Amniotic epithelial cell (primary cell): ENCODE measurements around the gene NFKBIZ.
A peak's percentile ranks its signal among the peaks of the same experiment; 100 is the strongest.

ENCODE experiments used
- DNase-seq: peaks from one replicate; pipeline ENCODE4 v3.0.0-alpha.2; 2010; ENCODE audit warnings: low read depth

The NFKBIZ gene

DNA sequence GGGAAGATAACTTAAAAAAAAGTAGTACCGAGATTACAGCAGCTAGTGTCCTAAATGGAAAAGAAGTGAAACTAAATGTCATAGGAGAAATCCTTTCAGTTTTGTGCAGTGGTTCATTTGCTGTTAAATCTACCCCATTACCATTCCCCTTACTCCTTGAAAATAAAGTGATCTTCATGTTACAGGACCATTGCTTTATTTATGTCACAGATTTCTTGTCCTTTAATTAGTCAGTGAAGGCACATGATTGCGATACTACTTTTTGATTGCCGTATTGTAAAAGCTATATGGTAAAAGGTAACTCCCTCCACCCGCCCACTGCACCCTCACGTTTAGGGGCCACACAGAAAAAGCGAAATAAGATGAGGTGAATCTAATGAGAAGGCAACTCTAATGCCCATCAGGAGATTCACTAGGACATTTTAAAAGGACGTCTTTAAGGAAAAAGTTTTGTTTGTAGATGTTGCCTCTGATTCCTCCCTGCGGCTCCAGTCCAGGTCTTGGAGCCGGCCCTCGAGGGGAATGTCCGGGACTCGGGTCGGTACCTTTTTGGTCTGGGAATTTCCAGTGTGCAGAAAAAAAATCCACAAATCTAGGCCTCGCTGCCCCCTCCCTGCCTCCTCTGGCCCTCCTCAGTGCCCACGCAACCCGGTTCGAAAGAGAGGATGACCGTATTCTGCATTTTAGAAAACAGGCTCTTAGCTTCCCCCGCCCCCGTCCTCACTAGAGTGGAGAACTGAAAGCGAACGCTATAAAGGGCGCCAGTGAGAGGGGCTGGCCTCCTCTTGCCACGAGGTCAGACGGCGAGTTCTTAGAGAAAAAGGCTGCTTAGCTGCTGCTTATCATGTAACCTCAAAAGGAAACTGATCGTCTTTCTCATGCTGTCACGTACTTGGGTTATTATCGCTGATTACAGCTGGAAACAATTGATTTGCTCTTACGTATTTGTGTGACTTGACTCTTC is 21.8 kb upstream of the NFKBIZ start:
- DNase-seq: peak; percentile 88

DNA sequence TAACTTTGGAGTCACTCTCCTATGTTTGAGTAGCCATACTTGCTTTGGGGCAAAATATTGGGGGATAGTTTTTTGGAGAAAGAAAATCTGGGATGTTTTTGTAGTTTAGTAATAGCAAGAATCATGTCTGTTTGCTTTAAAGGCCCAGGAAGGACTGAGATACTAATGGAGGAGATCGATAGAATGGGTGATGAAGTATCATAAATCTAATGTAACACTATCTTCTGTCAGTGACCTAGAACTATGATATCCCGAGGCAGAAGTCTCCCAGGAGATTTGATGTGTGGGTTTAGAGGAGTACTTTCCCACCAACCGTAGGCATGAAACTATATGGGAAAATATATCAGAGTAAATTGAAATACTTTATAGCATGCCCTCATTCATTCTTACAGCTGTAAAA is 21.0 kb upstream of the NFKBIZ start:
- DNase-seq: no peak

DNA sequence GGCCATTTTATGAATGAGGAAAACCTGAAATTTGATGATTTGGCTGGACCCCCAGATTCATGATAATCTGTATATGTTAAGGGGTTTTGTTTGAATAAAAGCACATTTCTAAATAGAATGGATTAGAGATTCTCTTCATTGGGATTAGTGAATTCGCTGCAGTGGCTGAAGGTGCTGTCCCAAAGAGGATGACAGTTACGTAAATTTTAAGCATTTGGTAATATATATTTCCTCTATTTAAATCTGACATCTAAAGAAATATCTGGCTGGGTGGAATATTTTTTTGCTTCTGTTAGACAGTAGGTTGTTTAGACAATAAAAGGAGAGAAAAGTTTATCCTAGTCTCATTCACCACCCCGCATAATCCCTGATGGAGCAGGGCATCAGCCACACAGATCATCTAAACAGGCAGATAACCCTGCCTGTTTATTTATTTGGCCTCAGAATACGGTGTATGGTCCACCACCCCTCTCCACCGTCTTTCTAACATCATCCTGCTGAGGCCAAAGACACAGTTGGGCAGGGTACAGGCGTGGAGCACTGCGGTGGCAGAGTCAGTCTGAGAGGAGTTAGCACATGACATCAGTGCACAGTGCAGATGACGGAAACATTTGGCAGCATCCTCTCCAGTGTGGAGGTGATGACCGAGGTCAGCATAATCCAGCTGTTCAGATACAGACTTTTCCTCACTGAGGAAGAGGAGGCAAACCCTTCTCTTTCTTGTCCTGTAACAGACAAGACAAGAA is 20.4 kb upstream of the NFKBIZ start:
- peak; percentile 61 for DNase-seq

DNA sequence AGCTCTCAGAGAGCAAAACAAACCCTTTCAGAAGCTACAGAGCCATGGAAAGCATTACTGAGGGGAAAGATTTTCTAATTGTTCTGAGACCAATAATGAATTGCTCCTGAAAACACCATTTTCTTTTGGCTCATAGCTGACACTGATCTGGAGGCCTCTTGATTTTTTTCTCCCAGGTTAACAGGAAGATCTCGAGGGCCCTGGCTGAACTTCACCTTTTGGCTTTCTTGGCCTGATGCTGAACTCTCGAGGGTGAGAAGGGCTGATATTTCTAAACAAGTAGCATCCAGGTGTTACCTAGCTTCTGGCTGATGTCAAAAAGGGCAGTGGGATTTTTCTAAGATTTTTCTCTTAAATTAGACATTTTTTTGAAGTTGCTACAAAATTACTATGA is 19.9 kb upstream of the NFKBIZ start:
- DNase-seq: no peak

DNA sequence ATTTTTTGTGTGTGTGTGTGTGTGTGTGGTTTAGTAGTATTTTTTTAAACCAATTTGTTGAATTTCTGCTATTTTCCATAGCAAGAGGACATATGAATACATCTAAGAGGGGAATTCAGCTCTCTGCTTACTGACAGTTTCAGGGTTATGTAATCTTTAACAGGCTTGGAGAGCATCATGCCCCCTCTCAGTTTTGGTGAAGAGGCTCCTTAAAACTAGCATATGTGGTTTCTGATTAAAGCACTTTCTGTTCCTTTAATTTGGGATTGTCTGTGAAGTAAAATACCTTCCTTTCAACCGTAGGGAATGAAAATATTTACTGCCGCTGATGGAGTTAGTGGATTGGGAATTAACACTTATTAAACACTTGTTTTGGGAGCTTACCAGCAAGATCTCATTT is 19.4 kb upstream of the NFKBIZ start:
- DNase-seq: no peak

DNA sequence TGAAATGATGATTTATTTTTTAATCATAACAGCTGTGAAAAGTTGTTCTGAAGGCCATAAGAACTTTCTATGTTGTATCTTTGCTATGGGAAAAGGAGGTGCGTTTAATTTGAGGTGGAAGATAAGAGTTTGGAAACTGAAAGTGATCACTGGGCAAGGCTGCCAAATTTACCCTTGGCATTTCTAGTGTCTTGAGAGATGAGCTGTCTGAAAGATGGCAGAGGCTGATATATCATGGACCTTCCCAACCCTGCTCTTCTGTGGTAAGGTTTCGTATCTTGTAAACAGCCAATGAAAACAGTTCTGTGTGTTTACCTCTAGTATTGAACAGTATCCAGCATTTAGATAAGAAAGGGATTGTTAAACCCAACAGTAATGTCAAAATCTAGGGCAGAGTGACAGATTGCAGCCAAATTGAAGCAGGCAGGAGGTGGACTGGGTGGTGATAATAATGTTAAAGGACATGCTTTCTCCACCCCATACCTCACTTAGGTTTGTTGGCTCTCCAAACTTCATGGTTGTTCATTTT is 15.8 kb upstream of the NFKBIZ start:
- DNase-seq: no peak

DNA sequence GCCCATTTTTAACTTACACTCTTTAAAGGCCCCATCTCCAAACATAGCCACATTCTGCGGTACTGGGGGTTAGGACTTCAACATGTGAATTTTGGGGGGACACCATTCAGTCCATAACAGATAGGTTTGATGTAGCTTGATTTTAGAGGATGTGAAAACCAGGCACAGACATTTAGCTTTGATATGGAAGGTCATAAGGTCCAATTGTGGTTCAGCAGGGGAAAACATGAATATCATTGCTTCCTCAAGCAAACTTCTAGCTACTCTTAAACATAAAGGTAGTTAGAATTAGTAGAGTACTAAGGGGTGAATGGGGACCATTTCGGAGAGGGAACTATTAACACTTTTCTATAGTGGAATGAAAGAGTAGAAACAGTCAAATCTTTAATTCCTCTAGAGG is 13.6 kb upstream of the NFKBIZ start:
- DNase-seq: no peak

DNA sequence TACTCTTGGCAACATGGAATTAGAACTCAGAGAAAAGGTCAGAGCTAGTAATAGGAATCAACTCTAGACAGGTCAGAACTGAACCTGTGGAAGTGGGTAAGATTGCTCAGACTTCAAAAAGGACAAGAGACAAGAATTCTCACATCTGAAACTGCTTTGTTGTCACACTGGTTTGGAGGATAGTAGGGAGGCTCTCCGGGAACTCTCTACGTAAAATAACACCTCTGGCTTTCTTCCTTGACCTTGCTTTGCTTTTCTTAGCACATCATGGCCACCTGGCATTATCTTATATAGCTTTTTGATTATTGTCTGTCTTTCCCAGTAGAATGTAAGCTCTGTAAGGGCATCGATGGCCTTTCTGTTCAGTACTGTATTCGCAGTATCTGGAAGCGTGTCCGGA is 13.2 kb upstream of the NFKBIZ start:
- no peak for DNase-seq

DNA sequence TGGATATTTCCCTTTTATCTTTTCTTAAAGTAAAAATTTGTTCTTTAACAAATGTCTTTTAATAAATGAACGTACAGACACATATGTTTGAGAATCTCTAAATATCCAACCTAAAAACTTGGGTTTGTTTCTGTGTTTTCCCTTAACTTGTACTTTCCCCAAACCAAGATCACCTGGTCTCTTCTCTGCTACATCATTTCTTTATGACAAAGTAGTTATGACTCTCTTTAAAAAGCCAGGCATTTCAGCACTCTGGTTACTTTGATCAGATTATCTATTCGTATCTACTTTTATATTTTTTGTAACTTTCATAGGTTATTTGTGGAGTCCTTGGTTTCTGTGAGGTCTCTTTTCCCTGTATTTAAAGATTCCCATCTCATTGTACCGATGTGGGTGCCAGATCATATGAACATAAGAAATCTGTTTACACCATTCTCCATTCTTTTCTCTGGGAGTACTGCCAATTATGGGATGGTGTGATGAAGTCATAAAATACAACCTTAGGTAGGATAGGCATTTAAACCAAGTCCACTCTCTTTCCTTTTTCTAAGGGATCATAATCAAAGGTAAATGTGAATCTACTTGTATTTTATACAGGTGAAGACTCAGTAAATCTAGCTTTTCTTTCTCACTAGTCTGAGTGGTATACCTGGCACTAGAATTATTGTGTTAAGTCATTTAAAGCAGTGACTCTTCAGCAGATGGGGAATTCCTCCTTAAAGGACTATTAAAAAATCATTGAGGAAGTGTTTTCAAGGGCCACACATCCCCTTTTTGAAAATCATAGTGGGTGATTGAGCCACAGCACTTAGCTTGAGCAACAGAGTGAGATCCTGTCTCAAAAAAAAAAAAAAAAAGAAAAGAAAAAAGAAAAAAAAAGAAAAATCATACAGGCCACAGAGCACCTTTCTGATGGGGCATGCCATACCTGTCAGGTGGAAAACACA is 12.4 kb upstream of the NFKBIZ start:
- peak; percentile 85 for DNase-seq

DNA sequence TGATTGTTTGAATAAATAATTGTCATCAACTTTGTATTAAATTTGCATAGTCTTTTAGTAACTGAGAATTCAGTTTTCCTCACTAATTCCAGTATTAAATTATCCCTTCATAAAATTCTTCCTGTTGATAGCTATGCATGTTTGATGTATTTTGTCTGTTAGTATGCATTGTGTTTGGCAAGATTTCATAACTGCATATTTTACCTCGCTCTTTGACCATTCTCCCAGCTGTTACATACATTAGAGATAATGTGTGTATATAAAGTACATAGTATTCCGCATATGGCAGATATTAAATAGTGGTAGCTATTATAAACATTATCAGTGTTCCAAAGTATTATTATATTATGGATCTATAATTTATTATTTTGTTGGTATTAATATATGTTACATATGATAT is 10.6 kb upstream of the NFKBIZ start:
- DNase-seq: no peak

DNA sequence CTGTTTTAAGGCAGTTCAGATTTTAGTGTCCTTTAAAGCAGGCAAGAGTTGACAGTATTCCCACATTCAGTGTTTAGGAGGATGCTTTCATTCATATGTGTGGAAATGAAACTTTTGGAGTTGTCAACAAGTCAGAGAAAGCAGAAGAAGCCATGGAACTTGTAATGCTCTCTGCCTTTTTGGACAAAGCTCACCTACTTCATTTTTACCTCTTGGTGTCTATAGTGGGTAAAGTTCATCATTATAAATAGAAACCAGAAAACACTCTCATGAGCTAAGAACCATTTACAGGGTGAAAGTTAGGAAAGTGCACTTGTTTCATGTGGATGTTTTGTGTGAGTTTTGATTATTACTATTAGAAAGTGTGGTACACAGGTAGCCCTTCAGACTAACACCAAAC is 9.2 kb upstream of the NFKBIZ start:
- no peak for DNase-seq

DNA sequence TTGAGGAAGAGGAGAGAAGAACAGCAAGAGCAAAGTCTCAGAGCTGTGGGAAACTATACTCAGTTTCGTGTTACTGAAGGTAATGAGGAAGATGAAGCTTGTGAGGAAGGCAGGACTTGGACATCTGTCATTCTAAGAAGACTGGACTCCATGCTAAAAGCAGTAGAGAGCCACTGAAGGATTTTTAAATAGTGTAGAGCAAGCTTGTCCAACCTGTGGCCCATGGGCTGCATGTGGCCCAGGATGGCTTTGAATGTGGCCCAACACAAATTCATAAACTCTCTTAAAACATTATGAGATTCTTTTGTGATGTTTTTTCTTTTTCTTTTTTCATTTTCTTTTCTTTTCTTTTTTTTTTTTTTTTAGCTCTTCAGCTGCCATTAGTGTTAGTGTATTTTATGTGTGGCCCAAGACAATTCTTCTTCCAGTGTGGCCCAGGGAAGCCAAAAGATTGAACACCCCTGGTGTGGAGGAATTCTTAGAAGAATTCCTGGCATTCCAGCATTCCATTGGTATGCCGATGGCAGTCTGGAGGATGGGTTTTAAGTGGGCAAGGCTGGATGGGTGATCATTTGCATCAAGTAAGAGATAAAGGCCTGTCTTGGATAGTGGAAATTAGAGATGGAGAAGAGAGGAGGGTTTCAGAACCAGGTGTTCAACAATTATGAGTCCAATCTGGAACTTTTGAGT is 6.9 kb upstream of the NFKBIZ start:
- DNase-seq: no peak

DNA sequence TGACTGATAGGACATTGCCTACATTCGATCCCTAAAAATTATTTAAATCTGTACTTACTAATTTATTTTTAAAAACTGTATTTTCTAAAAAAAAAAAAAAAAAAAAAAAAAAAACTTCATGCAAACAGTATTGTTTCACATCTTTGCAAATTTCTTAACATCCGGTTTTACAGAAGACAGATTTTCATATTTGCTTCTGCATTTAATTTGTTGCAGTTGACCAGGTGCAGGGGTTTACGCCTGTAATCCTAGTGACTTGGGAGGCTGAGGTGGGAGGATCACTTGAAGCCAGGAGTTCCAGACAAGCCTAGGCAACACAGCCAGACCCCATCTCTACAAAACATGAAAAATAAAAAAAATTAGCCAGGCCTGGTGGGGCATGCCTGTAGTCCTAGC is 6.4 kb upstream of the NFKBIZ start:
- DNase-seq: no peak

DNA sequence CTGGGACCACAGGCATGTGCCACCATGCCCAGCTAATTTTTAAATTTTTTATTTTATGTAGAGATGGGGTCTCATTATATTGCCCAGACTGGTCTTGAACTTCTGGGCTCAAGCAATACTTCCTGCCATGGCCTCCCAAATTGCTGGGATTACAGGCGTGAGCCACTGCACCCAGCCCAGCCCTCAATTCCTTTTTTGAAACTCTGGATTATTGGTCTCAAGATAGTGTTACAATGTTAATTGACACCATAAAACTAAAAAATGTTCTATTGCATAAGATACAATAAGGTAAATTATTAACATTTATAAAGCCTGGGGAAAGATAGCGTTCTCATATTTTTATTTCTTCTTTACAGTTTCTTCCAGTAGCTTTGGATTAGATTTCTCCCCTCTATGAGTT is 3.9 kb upstream of the NFKBIZ start:
- DNase-seq: no peak

DNA sequence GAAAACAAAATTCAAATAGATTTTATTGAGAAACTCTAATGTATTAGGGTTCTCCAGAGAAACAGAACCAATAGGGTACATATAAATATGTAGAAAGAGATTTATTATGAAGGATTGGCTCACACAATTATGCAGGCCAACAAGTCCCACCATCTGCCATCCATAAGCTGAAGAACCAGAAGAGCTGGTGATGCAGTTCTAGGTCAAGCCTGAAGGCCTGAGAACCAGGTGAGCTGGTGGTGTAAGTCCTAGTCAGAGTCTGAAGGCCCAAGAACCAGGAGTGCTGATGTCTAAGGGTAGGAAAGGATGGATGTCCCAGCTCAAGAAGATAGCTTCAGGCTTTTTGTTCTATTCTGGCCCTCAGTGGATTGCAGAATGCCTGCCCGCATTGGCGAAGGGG is 2.6 kb upstream of the NFKBIZ start:
- DNase-seq: no peak

DNA sequence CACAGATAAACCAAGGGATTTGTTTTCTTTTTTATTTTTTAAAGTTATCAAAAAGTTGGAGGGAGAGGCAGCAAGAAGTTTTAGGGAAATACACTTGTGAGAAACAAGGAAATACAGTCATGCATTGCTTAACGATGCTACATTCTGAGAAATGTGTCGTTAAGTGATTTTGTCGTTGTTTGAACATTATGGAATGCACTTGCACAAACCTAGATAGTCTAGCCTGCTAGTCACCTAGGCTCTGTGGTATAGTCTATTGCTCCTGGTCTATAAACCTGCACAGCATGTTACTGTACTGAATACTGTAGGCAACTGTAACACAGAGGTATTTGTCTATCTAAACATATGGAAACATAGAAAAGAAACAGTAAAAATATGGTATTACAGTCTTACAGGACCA is 2.0 kb upstream of the NFKBIZ start:
- DNase-seq: no peak

DNA sequence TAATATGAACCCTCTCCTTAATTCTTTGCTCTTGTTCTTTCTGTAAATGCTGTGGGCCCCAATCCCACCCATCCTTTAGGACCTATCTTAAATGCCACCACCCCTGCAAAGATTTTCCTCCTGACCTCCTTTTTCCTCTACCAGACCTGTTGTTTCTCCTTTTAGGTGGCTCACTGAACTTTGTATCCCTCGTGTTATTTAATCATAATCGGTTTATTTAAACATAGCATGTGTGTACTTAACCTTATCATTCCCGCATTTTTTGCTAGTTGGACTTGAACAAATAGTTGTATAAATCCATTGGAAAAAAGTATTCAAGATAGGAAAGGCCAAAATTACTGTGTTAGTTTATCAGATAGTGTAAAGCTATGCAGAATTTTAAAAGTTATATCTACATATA is 988 bp upstream of the NFKBIZ start:
- DNase-seq: no peak

DNA sequence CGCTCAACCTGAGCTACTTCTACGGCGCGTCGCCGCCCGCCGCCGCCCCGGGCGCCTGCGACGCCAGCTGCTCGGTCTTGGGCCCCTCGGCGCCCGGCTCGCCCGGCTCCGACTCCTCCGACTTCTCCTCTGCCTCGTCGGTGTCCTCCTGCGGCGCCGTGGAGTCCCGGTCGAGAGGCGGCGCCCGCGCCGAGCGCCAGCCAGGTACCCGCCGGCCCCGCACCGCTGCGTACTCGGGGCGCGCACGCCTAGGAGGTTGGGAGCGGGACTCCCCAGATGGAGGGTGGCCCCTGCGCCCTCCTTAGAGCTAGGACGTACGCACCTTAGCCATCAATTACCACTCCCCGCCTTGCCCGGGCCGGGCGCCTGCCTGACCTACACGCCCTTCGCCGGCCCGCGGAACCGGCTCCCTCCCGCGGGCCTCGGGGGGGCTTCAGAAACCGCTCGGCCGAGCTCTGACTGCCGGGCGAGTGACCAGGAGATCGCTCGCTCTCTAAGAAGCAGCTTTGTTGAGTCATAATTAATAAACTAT is 466 bp downstream of the NFKBIZ start:
- DNase-seq: no peak

DNA sequence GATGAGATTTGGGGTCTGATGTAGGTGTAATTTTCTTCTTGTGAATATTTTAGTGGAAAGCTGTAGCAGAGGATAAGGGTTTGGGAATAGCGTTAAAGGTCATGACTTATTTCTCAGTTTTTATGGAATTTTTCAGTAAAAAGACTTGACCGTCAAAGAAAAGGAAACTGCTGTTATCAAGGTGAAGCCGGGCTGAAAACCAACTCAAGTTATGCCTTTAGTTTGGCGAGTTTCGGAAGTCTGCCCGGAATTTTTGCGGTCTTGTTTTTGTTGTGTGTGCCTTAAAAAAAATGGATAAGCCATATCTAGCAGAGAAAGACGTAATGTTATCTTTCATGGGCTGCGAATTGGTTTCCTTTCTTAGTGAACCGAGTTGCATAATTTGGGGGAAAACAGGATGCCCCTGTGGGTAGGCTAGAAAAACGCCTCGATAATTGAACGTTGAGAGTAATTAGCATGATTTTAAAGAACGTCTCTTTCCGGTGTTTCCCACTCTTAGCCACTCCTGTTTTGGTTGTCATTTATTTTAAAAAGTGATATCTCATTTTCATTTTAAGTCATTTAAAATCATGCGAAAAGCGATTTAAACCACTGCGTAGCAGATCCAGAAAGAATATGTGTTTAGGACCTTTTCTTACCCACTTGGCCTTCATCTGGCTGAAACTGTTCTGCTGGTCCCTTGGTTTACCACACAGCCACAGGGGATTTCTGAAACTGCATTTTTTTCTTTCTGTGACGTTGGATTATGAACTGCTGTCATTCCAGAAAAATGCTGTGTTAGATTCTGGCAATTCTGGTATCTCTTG is 1.1 kb downstream of the NFKBIZ start:
- DNase-seq: peak; percentile 68

DNA sequence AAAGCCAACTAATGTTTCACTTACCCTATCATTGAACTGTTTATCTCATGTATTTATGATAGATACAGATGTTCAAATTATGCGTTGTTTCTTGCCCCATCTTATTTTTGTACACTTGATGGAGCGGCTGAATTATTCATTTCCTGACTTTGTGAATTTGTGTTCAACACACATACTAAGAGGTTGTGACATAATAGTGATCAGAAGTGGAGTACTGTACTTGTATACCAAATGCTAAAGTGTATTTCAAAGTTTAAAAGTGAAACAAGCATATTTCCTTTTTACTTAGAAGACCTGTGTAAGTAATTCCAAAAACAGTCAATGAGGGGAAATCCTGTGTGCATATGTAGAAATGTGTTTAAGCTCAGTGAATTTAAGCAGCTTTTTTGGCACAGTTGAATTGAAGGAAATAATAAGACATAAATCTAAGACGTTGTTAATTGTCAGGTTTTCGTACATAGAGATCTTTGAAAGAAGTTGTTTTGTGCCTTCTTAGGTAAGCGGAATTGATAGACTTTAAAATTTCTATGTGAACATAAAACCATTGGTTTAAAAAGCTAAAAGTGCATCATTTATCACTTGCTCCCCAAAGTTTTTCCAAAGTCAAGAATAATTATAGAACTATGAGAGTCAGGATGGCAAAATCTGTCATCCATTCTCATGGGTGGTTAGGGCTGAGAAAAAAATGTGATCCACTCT is 1.9 kb downstream of the NFKBIZ start:
- DNase-seq: no peak
